ENCODE data around the gene DGKZ.

GRCh38 chr11:46390331-46391171 is 43.3 kb downstream of the DGKZ start:
- TF ChIP-seq CTCF (IDR thresholded peaks at IDR 0.05; ENCODE audit: insufficient read depth, low read length), result no peak
- TF ChIP-seq POLR2AphosphoS5 (IDR thresholded peaks at IDR 0.05; ENCODE audit: low read depth), result no peak

Data from HL-60 (cell line).